ENCODE data around the gene TRAPPC2L. TPM values are rescaled to one million over a fixed set of nuclear protein-coding genes. Genes with fewer than 3 reads are reported as not detected.

Gene TRAPPC2L
- total RNA-seq, 1 experiment from 2014 or later = 82.0 TPM

DNA sequence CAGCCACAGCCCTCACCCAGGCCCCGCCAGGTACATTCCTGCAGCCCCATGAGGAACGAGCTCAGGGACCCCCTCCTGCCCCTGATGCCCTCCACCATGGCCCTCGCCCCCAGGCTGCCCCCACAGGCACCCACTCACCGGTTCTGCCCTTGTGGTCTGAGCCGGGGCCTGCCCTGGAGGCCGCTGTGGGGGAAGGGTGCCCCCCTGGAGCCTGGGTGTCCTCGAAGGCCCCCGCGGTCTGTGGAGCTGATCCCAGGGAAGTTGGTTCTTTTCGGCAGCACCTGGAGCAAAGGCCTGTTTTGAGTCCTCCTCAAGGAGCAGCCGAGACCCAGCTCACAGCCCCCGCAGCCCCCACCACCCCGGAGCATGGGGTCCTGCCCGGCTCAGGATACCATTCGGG lies 7.2 kb downstream of the TRAPPC2L start:
- Mint-ChIP-seq H3K4me1 (no peaks in the 10 kb centered on the region), H3K27me3 (ENCODE audit: low read depth) (no peaks in the 10 kb centered on the region), H3K27ac (no peak overlapping the region), H3K36me3 (peaks cover 17% of the 10 kb centered on the region), H3K9me3 (no peaks in the 10 kb centered on the region), H3K4me3 (no peak overlapping the region)
- DNase-seq (ENCODE audit: low spot score) = no peak
- TF ChIP-seq IRF2 (CRISPR knock-in tag; IDR thresholded peaks at IDR 0.05; ENCODE audit: borderline replicate concordance, low read depth) (no peak), JAZF1 (CRISPR knock-in tag; IDR thresholded peaks at IDR 0.05) (no peak), ETV6 (CRISPR knock-in tag; IDR thresholded peaks at IDR 0.05) (no peak), TCF7 (CRISPR knock-in tag; IDR thresholded peaks at IDR 0.05; ENCODE audit: low read depth) (no peak), PRRX2 (CRISPR knock-in tag; IDR thresholded peaks at IDR 0.05) (no peak), CREM (CRISPR knock-in tag; IDR thresholded peaks at IDR 0.05) (no peak), FOXK1 (CRISPR knock-in tag; IDR thresholded peaks at IDR 0.05) (no peak)
- TF ChIP-seq, protein P1, sequence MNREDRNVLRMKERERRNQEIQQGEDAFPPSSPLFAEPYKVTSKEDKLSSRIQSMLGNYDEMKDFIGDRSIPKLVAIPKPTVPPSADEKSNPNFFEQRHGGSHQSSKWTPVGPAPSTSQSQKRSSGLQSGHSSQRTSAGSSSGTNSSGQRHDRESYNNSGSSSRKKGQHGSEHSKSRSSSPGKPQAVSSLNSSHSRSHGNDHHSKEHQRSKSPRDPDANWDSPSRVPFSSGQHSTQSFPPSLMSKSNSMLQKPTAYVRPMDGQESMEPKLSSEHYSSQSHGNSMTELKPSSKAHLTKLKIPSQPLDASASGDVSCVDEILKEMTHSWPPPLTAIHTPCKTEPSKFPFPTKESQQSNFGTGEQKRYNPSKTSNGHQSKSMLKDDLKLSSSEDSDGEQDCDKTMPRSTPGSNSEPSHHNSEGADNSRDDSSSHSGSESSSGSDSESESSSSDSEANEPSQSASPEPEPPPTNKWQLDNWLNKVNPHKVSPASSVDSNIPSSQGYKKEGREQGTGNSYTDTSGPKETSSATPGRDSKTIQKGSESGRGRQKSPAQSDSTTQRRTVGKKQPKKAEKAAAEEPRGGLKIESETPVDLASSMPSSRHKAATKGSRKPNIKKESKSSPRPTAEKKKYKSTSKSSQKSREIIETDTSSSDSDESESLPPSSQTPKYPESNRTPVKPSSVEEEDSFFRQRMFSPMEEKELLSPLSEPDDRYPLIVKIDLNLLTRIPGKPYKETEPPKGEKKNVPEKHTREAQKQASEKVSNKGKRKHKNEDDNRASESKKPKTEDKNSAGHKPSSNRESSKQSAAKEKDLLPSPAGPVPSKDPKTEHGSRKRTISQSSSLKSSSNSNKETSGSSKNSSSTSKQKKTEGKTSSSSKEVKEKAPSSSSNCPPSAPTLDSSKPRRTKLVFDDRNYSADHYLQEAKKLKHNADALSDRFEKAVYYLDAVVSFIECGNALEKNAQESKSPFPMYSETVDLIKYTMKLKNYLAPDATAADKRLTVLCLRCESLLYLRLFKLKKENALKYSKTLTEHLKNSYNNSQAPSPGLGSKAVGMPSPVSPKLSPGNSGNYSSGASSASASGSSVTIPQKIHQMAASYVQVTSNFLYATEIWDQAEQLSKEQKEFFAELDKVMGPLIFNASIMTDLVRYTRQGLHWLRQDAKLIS (CRISPR knock-in tag; IDR thresholded peaks at IDR 0.05; ENCODE audit: borderline replicate concordance) = no peak
- no peak for ATAC-seq
- ChIA-PET POLR2A (no interaction called here), CTCF (interaction anchor here (0.6 to 1.9 kb wide), 5 partner anchors 17 to 303 kb away, joined by 3 to 7 read pairs (median 3); partner anchors contain the start of gene ACSF3)

DNA sequence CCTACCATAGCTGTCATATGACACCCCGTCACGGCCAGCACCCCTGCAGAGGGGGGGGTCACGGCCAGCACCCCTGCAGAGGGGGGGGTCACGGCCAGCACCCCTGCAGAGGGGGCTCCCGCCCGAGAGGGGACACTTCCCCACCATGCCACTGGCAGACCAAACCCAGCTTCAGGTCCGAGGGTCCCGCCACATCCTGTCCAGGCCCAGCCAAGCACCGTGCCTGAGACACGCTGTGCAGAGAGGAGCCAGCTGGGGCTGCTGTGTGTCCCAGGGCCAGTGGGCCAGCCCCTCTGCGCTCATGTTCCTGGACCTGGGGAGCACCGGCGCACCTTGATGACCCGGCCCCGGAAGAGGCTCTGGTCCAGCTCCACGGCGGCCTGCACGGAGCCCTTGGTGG lies 7.6 kb downstream of the TRAPPC2L start:
- ChIA-PET POLR2A (no interaction called here), CTCF (interaction anchor here (0.6 to 1.9 kb wide), 4 partner anchors 17 to 303 kb away, joined by 3 to 7 read pairs (median 4); partner anchors contain the start of gene ACSF3)
- Mint-ChIP-seq H3K4me1 (no peaks in the 10 kb centered on the region), H3K27me3 (ENCODE audit: low read depth) (no peaks in the 10 kb centered on the region), H3K4me3 (no peak overlapping the region), H3K36me3 (peaks cover 15% of the 10 kb centered on the region), H3K27ac (no peak overlapping the region), H3K9me3 (no peaks in the 10 kb centered on the region)
- DNase-seq (ENCODE audit: low spot score) (no peak), ATAC-seq (no peak)
- TF ChIP-seq, protein P2, sequence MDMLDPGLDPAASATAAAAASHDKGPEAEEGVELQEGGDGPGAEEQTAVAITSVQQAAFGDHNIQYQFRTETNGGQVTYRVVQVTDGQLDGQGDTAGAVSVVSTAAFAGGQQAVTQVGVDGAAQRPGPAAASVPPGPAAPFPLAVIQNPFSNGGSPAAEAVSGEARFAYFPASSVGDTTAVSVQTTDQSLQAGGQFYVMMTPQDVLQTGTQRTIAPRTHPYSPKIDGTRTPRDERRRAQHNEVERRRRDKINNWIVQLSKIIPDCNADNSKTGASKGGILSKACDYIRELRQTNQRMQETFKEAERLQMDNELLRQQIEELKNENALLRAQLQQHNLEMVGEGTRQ (CRISPR knock-in tag; IDR thresholded peaks at IDR 0.05) = no peak
- TF ChIP-seq PRRX2 (CRISPR knock-in tag; IDR thresholded peaks at IDR 0.05) (no peak), GTF2I (CRISPR knock-in tag; conservative IDR thresholded peaks at IDR 0.05) (no peak), SOX15 (CRISPR knock-in tag; IDR thresholded peaks at IDR 0.05) (no peak), ZNF263 (CRISPR knock-in tag; IDR thresholded peaks at IDR 0.05; ENCODE audit: low read depth) (no peak), SMAD4 (CRISPR knock-in tag; IDR thresholded peaks at IDR 0.05) (no peak), MYBL2 (CRISPR knock-in tag; IDR thresholded peaks at IDR 0.05) (no peak), ZNF423 (CRISPR knock-in tag; IDR thresholded peaks at IDR 0.05) (no peak), ZNF219 (CRISPR knock-in tag; IDR thresholded peaks at IDR 0.05; ENCODE audit: borderline replicate concordance) (no peak)
- TF ChIP-seq, protein P3, sequence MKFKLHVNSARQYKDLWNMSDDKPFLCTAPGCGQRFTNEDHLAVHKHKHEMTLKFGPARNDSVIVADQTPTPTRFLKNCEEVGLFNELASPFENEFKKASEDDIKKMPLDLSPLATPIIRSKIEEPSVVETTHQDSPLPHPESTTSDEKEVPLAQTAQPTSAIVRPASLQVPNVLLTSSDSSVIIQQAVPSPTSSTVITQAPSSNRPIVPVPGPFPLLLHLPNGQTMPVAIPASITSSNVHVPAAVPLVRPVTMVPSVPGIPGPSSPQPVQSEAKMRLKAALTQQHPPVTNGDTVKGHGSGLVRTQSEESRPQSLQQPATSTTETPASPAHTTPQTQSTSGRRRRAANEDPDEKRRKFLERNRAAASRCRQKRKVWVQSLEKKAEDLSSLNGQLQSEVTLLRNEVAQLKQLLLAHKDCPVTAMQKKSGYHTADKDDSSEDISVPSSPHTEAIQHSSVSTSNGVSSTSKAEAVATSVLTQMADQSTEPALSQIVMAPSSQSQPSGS (CRISPR knock-in tag; IDR thresholded peaks at IDR 0.05; ENCODE audit: borderline replicate concordance, low read depth) = no peak
- TF ChIP-seq, protein P4, sequence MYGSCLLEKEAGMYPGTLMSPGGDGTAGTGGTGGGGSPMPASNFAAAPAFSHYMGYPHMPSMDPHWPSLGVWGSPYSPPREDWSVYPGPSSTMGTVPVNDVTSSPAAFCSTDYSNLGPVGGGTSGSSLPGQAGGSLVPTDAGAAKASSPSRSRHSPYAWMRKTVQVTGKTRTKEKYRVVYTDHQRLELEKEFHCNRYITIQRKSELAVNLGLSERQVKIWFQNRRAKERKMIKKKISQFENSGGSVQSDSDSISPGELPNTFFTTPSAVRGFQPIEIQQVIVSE (CRISPR knock-in tag; IDR thresholded peaks at IDR 0.05; ENCODE audit: borderline replicate concordance) = no peak
- TF ChIP-seq, protein P5, sequence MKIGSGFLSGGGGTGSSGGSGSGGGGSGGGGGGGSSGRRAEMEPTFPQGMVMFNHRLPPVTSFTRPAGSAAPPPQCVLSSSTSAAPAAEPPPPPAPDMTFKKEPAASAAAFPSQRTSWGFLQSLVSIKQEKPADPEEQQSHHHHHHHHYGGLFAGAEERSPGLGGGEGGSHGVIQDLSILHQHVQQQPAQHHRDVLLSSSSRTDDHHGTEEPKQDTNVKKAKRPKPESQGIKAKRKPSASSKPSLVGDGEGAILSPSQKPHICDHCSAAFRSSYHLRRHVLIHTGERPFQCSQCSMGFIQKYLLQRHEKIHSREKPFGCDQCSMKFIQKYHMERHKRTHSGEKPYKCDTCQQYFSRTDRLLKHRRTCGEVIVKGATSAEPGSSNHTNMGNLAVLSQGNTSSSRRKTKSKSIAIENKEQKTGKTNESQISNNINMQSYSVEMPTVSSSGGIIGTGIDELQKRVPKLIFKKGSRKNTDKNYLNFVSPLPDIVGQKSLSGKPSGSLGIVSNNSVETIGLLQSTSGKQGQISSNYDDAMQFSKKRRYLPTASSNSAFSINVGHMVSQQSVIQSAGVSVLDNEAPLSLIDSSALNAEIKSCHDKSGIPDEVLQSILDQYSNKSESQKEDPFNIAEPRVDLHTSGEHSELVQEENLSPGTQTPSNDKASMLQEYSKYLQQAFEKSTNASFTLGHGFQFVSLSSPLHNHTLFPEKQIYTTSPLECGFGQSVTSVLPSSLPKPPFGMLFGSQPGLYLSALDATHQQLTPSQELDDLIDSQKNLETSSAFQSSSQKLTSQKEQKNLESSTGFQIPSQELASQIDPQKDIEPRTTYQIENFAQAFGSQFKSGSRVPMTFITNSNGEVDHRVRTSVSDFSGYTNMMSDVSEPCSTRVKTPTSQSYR (CRISPR knock-in tag; IDR thresholded peaks at IDR 0.05) = no peak
- TF ChIP-seq, protein P6, sequence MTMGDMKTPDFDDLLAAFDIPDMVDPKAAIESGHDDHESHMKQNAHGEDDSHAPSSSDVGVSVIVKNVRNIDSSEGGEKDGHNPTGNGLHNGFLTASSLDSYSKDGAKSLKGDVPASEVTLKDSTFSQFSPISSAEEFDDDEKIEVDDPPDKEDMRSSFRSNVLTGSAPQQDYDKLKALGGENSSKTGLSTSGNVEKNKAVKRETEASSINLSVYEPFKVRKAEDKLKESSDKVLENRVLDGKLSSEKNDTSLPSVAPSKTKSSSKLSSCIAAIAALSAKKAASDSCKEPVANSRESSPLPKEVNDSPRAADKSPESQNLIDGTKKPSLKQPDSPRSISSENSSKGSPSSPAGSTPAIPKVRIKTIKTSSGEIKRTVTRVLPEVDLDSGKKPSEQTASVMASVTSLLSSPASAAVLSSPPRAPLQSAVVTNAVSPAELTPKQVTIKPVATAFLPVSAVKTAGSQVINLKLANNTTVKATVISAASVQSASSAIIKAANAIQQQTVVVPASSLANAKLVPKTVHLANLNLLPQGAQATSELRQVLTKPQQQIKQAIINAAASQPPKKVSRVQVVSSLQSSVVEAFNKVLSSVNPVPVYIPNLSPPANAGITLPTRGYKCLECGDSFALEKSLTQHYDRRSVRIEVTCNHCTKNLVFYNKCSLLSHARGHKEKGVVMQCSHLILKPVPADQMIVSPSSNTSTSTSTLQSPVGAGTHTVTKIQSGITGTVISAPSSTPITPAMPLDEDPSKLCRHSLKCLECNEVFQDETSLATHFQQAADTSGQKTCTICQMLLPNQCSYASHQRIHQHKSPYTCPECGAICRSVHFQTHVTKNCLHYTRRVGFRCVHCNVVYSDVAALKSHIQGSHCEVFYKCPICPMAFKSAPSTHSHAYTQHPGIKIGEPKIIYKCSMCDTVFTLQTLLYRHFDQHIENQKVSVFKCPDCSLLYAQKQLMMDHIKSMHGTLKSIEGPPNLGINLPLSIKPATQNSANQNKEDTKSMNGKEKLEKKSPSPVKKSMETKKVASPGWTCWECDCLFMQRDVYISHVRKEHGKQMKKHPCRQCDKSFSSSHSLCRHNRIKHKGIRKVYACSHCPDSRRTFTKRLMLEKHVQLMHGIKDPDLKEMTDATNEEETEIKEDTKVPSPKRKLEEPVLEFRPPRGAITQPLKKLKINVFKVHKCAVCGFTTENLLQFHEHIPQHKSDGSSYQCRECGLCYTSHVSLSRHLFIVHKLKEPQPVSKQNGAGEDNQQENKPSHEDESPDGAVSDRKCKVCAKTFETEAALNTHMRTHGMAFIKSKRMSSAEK (CRISPR knock-in tag; IDR thresholded peaks at IDR 0.05; ENCODE audit: borderline replicate concordance) = no peak

All from WTC11 (cell line).